GM06990 (cell line): ENCODE data around the gene ST8SIA1.

Source experiments
- DNase-seq: peaks from one replicate; pipeline ENCODE4 v3.0.0-alpha.2; 2011; ENCODE audit not compliant: insufficient read length; ENCODE audit errors: extremely low read depth
- H3K27me3 ChIP-seq: replicated peaks from 2 replicates; pipeline ENCODE4 v1.6.0; 2011; ENCODE audit warnings: low read length; ENCODE audit not compliant: control insufficient read depth, insufficient read depth
- H3K36me3 ChIP-seq: 2 replicates; pipeline ENCODE4 v1.5.1; 2011; ENCODE audit warnings: low read length; ENCODE audit not compliant: control insufficient read depth, insufficient read depth
- H3K4me3 ChIP-seq: replicated peaks from 2 replicates; pipeline ENCODE4 v1.5.1; 2011; ENCODE audit warnings: low read depth, mild to moderate bottlenecking, control low read depth, low read length
- CTCF ChIP-seq: IDR thresholded peaks from 2 replicates; pipeline ENCODE4 v1.5.1; 2011; ENCODE audit warnings: low read length, control low read depth, mild to moderate bottlenecking, inconsistent platforms; ENCODE audit not compliant: insufficient read depth, poor library complexity, severe bottlenecking

ST8SIA1 gene

GRCh38 chr12:22355011-22355580 lies 20.6 kb upstream of the ST8SIA1 start:
- Histone ChIP-seq H3K36me3 (no peaks in the 10 kb centered on the region), H3K4me3 (no peak overlapping the region), H3K27me3 (no peaks in the 10 kb centered on the region)
- TF ChIP-seq CTCF, result no peak
- DNase-seq, result no peak

GRCh38 chr12:22353615-22354325 lies 19.3 kb upstream of the ST8SIA1 start:
- Histone ChIP-seq H3K4me3 (no peak overlapping the region), H3K36me3 (no peaks in the 10 kb centered on the region), H3K27me3 (no peaks in the 10 kb centered on the region)
- TF ChIP-seq CTCF, result no peak
- DNase-seq, result no peak

GRCh38 chr12:22350886-22351285 lies 16.4 kb upstream of the ST8SIA1 start:
- no peak for TF ChIP-seq CTCF
- Histone ChIP-seq H3K4me3 (no peak overlapping the region), H3K36me3 (no peaks in the 10 kb centered on the region), H3K27me3 (no peaks in the 10 kb centered on the region)
- DNase-seq, result no peak

- no peak for DNase-seq
- TF ChIP-seq CTCF, result no peak
- no peaks in the 10 kb centered on the region for H3K27me3 ChIP-seq
- H3K4me3 ChIP-seq, result no peak overlapping the region
- no peaks in the 10 kb centered on the region for H3K36me3 ChIP-seq
Measured at GRCh38 chr12:22348208-22348607, 13.7 kb upstream of the ST8SIA1 start.

GRCh38 chr12:22340143-22340542 lies 5.6 kb upstream of the ST8SIA1 start:
- TF ChIP-seq CTCF, result no peak
- no peak overlapping the region for H3K4me3 ChIP-seq
- H3K36me3 ChIP-seq, result no peaks in the 10 kb centered on the region
- no peaks in the 10 kb centered on the region for H3K27me3 ChIP-seq
- no peak for DNase-seq
